SK-N-SH treated with all-trans-retinoic acid at 6 μM for 48 hours (cell line): ENCODE measurements around the gene STIMATE.

Source experiments
- ATAC-seq: fragments of 200-7000 bp; cut with Tn5 transposase; 3 replicates; pipeline ENCODE4 v1.9.1; 2020; ENCODE audit warnings: mild to moderate bottlenecking, moderate library complexity
- ARNTL ChIP-seq: fragments of 450-650 bp; formaldehyde crosslinking; IDR thresholded peaks from 2 replicates; pipeline ENCODE4 v1.5.0; 2020; ENCODE audit warnings: low read depth, mild to moderate bottlenecking, moderate library complexity, borderline replicate concordance
- BACH2 ChIP-seq: fragments of 250-450 bp; sonication (Bioruptor Pico); IDR thresholded peaks from 2 replicates; pipeline ENCODE4 v1.9.0; 2021; ENCODE audit warnings: mild to moderate bottlenecking, borderline replicate concordance
- CREB5 ChIP-seq: fragments of 250-450 bp; sonication (Bioruptor Pico); IDR thresholded peaks from 2 replicates; pipeline ENCODE4 v1.5.1; 2020; ENCODE audit warnings: low read depth, mild to moderate bottlenecking, moderate library complexity
- CSRNP3 ChIP-seq: fragments of 250-450 bp; sonication (Bioruptor Pico); IDR thresholded peaks from 2 replicates; pipeline ENCODE4 v1.5.1; 2021; ENCODE audit warnings: mild to moderate bottlenecking, moderate library complexity
- ESRRG ChIP-seq: fragments of 250-450 bp; sonication (Bioruptor Pico); IDR thresholded peaks from 2 replicates; pipeline ENCODE4 v1.6.1; 2021; ENCODE audit warnings: mild to moderate bottlenecking
- GLIS3 ChIP-seq: fragments of 250-450 bp; sonication (Bioruptor Pico); IDR thresholded peaks from 2 replicates; pipeline ENCODE4 v1.5.0; 2020; ENCODE audit warnings: mild to moderate bottlenecking, moderate library complexity
- ISL1 ChIP-seq: fragments of 250-450 bp; sonication (Bioruptor Pico); IDR thresholded peaks from 2 replicates; pipeline ENCODE4 v2.1.2; 2022; ENCODE audit warnings: mild to moderate bottlenecking, moderate library complexity
- OSR1 ChIP-seq: fragments of 250-450 bp; sonication (Bioruptor Pico); IDR thresholded peaks from 2 replicates; pipeline ENCODE4 v1.8.0; 2022; ENCODE audit warnings: moderate library complexity, mild to moderate bottlenecking, inconsistent platforms
- PATZ1 ChIP-seq: fragments of 250-450 bp; sonication (Bioruptor Pico); IDR thresholded peaks from 2 replicates; pipeline ENCODE4 v1.8.0; 2020; ENCODE audit warnings: mild to moderate bottlenecking, moderate library complexity, borderline replicate concordance
- POU6F1 ChIP-seq: fragments of 250-450 bp; sonication (Bioruptor Pico); IDR thresholded peaks from 2 replicates; pipeline ENCODE4 v1.8.0; 2021; ENCODE audit warnings: low read depth, mild to moderate bottlenecking, moderate library complexity, borderline replicate concordance
- SNAI2 ChIP-seq: fragments of 250-450 bp; sonication (Bioruptor Pico); IDR thresholded peaks from 2 replicates; pipeline ENCODE4 v1.5.0; 2020; ENCODE audit warnings: mild to moderate bottlenecking, moderate library complexity
- TCF4 ChIP-seq: fragments of 250-450 bp; sonication (Bioruptor Pico); IDR thresholded peaks from 2 replicates; pipeline ENCODE4 v1.8.0; 2021; ENCODE audit warnings: mild to moderate bottlenecking, moderate library complexity, borderline replicate concordance
- TOX ChIP-seq: fragments of 250-450 bp; sonication (Bioruptor Pico); IDR thresholded peaks from 2 replicates; pipeline ENCODE4 v1.8.0; 2021; ENCODE audit warnings: mild to moderate bottlenecking, moderate library complexity, borderline replicate concordance
- TSHZ2 ChIP-seq: fragments of 250-450 bp; sonication (Bioruptor Pico); IDR thresholded peaks from 2 replicates; pipeline ENCODE4 v1.5.0; 2020; ENCODE audit warnings: mild to moderate bottlenecking, moderate library complexity
- ZC3H10 ChIP-seq: fragments of 250-450 bp; sonication (Bioruptor Pico); IDR thresholded peaks from 2 replicates; pipeline ENCODE4 v1.5.1; 2021; ENCODE audit warnings: mild to moderate bottlenecking, moderate library complexity
- ZFP3 ChIP-seq: fragments of 250-450 bp; sonication (Bioruptor Pico); IDR thresholded peaks from 2 replicates; pipeline ENCODE4 v1.5.0; 2020; ENCODE audit warnings: mild to moderate bottlenecking, moderate library complexity
- ZFP30 ChIP-seq: fragments of 450-650 bp; formaldehyde crosslinking; IDR thresholded peaks from 2 replicates; pipeline ENCODE4 v1.5.0; 2022; ENCODE audit warnings: mild to moderate bottlenecking, moderate library complexity
- ZNF565 ChIP-seq: fragments of 450-650 bp; formaldehyde crosslinking; conservative IDR thresholded peaks from 2 replicates; pipeline ENCODE4 v1.5.0; 2020; ENCODE audit warnings: low read depth, mild to moderate bottlenecking, moderate library complexity
- ZNF70 ChIP-seq: fragments of 450-650 bp; formaldehyde crosslinking; IDR thresholded peaks from 2 replicates; pipeline ENCODE4 v1.5.0; 2020; ENCODE audit warnings: mild to moderate bottlenecking, moderate library complexity
- ZNF8 ChIP-seq: fragments of 450-650 bp; formaldehyde crosslinking; IDR thresholded peaks from 2 replicates; pipeline ENCODE4 v1.5.0; 2020; ENCODE audit warnings: mild to moderate bottlenecking, moderate library complexity

STIMATE gene

GRCh38 chr3:52845691-52846431 lies 51.5 kb downstream of the STIMATE start:
- ATAC-seq = peak; percentile 60
- TF ChIP-seq OSR1 (CRISPR knock-in tag) (no peak), ARNTL (no peak), TCF4 (CRISPR knock-in tag) (no peak), TOX (CRISPR knock-in tag) (no peak), GLIS3 (CRISPR knock-in tag) (no peak), ZFP3 (no peak), ZNF565 (CRISPR knock-in tag) (no peak), CREB5 (CRISPR knock-in tag) (no peak), ZC3H10 (no peak), ZNF8 (no peak), BACH2 (CRISPR knock-in tag) (no peak), ZFP30 (no peak), PATZ1 (CRISPR knock-in tag) (no peak), ZNF70 (CRISPR knock-in tag) (no peak), POU6F1 (CRISPR knock-in tag) (no peak), TSHZ2 (CRISPR knock-in tag) (no peak), CSRNP3 (no peak), SNAI2 (CRISPR knock-in tag) (no peak)

GRCh38 chr3:52845157-52845556 lies 52.2 kb downstream of the STIMATE start:
- no peak for ATAC-seq
- TF ChIP-seq OSR1 (CRISPR knock-in tag) (no peak), ARNTL (no peak), SNAI2 (CRISPR knock-in tag) (no peak), ISL1 (CRISPR knock-in tag) (no peak), CREB5 (CRISPR knock-in tag) (no peak), CSRNP3 (no peak), ZFP3 (no peak), TOX (CRISPR knock-in tag) (no peak), ESRRG (CRISPR knock-in tag) (no peak), ZNF8 (no peak)
